ENCODE measurements around the gene ZNF165. TPM values are rescaled to one million over a fixed set of nuclear protein-coding genes. Genes with fewer than 3 reads are reported as not detected.

The ZNF165 gene
- total and polyA plus RNA-seq, 2 of the 8 experiments (the other 6 are each of a cell fraction or from before 2014, with no cell fraction given) = 1.2 to 9.3 TPM

DNA sequence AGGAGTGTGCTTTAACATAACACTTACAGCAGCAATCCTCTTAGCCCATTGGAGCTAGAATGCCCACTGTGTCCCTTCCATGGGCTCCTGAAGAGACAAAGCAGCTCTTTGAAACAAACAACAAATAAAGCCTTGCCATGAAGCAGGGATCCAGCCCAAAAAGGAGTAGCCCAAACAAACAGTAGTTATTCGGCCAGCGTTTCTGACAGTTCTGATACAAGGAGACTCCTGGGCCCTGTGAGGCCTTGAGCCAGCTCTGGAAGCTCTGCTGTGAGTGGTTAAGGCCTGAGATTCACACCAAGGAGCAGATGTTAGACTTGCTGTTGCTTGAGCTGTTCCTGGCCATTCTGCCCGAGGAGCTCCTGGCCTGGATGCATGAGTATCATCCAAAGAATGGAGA, 27.1 kb downstream of the ZNF165 start (continued):
- TF ChIP-seq, protein P1, sequence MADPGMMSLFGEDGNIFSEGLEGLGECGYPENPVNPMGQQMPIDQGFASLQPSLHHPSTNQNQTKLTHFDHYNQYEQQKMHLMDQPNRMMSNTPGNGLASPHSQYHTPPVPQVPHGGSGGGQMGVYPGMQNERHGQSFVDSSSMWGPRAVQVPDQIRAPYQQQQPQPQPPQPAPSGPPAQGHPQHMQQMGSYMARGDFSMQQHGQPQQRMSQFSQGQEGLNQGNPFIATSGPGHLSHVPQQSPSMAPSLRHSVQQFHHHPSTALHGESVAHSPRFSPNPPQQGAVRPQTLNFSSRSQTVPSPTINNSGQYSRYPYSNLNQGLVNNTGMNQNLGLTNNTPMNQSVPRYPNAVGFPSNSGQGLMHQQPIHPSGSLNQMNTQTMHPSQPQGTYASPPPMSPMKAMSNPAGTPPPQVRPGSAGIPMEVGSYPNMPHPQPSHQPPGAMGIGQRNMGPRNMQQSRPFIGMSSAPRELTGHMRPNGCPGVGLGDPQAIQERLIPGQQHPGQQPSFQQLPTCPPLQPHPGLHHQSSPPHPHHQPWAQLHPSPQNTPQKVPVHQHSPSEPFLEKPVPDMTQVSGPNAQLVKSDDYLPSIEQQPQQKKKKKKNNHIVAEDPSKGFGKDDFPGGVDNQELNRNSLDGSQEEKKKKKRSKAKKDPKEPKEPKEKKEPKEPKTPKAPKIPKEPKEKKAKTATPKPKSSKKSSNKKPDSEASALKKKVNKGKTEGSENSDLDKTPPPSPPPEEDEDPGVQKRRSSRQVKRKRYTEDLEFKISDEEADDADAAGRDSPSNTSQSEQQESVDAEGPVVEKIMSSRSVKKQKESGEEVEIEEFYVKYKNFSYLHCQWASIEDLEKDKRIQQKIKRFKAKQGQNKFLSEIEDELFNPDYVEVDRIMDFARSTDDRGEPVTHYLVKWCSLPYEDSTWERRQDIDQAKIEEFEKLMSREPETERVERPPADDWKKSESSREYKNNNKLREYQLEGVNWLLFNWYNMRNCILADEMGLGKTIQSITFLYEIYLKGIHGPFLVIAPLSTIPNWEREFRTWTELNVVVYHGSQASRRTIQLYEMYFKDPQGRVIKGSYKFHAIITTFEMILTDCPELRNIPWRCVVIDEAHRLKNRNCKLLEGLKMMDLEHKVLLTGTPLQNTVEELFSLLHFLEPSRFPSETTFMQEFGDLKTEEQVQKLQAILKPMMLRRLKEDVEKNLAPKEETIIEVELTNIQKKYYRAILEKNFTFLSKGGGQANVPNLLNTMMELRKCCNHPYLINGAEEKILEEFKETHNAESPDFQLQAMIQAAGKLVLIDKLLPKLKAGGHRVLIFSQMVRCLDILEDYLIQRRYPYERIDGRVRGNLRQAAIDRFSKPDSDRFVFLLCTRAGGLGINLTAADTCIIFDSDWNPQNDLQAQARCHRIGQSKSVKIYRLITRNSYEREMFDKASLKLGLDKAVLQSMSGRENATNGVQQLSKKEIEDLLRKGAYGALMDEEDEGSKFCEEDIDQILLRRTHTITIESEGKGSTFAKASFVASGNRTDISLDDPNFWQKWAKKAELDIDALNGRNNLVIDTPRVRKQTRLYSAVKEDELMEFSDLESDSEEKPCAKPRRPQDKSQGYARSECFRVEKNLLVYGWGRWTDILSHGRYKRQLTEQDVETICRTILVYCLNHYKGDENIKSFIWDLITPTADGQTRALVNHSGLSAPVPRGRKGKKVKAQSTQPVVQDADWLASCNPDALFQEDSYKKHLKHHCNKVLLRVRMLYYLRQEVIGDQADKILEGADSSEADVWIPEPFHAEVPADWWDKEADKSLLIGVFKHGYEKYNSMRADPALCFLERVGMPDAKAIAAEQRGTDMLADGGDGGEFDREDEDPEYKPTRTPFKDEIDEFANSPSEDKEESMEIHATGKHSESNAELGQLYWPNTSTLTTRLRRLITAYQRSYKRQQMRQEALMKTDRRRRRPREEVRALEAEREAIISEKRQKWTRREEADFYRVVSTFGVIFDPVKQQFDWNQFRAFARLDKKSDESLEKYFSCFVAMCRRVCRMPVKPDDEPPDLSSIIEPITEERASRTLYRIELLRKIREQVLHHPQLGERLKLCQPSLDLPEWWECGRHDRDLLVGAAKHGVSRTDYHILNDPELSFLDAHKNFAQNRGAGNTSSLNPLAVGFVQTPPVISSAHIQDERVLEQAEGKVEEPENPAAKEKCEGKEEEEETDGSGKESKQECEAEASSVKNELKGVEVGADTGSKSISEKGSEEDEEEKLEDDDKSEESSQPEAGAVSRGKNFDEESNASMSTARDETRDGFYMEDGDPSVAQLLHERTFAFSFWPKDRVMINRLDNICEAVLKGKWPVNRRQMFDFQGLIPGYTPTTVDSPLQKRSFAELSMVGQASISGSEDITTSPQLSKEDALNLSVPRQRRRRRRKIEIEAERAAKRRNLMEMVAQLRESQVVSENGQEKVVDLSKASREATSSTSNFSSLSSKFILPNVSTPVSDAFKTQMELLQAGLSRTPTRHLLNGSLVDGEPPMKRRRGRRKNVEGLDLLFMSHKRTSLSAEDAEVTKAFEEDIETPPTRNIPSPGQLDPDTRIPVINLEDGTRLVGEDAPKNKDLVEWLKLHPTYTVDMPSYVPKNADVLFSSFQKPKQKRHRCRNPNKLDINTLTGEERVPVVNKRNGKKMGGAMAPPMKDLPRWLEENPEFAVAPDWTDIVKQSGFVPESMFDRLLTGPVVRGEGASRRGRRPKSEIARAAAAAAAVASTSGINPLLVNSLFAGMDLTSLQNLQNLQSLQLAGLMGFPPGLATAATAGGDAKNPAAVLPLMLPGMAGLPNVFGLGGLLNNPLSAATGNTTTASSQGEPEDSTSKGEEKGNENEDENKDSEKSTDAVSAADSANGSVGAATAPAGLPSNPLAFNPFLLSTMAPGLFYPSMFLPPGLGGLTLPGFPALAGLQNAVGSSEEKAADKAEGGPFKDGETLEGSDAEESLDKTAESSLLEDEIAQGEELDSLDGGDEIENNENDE (IDR thresholded peaks at IDR 0.05; ENCODE audit: insufficient replicate concordance, low read length) = no peak
- TF ChIP-seq ZNF274 (IDR thresholded peaks at IDR 0.05; ENCODE audit: borderline replicate concordance, extremely low read depth, low read length) (no peak), RFX5 (IDR thresholded peaks at IDR 0.05; ENCODE audit: borderline replicate concordance, low read depth, low read length) (no peak), SUZ12 (IDR thresholded peaks at IDR 0.05; ENCODE audit: low read length) (no peak), YY1 (IDR thresholded peaks at IDR 0.05; ENCODE audit: low read depth, low read length) (no peak), SP2 (IDR thresholded peaks at IDR 0.05; ENCODE audit: low read length) (no peak), FOSL1 (IDR thresholded peaks at IDR 0.05; ENCODE audit: insufficient read depth, low read depth, low read length) (no peak), RXRA (IDR thresholded peaks at IDR 0.05; ENCODE audit: insufficient read depth, low read depth, low read length) (no peak)
